DND-41 (cell line): ENCODE data around the gene PMIS2.

ENCODE experiments used
- CTCF ChIP-seq: IDR thresholded peaks from 2 replicates; pipeline ENCODE4 v1.5.1; 2012; ENCODE audit warnings: borderline replicate concordance, low read length, moderate library complexity, mild to moderate bottlenecking; ENCODE audit not compliant: poor library complexity, severe bottlenecking; ENCODE audit errors: extremely low read depth
- EZH2 ChIP-seq: IDR thresholded peaks from 3 replicates; pipeline ENCODE4 v1.6.1; 2012; ENCODE audit warnings: borderline replicate concordance, low read depth, mild to moderate bottlenecking, moderate library complexity, low read length, inconsistent platforms; ENCODE audit not compliant: severe bottlenecking

GRCh38 chr19:35613574-35613973 lies 27.6 kb downstream of the PMIS2 start:
- TF ChIP-seq CTCF = no peak
- TF ChIP-seq EZH2 = no peak
